Fibroblast of peridontal ligament (primary cell): ENCODE results near the gene CCSER1.
"Not testable (repeated sequence)": the region's sequence is repeated elsewhere in the genome, so short reads cannot be mapped to it uniquely, and the experiment has no call there.

Source experiments
- DNase-seq: peaks from one replicate; pipeline ENCODE4 v3.0.0-alpha.2; 2010; ENCODE audit errors: extremely low read depth

The CCSER1 gene

DNA sequence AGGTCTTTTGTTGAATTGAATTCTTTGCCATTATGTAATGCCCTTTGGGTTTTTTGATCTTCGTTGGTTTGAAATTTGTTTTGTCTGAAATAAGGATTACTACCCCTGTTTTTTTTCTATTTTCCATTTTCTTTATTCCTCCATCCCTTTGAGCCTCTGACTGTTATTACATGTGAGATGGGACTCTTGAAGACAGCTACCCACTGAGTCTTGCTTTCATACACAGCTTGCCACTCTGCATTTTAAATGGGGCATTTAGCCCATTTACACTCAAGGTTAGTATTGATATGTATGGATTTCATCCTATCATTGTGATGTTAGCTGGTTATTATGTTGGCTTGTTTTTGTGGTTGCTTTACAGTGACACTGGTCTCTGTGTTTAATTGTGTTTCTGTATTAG lies 1440.4 kb downstream of the CCSER1 start:
- no peak for DNase-seq

DNA sequence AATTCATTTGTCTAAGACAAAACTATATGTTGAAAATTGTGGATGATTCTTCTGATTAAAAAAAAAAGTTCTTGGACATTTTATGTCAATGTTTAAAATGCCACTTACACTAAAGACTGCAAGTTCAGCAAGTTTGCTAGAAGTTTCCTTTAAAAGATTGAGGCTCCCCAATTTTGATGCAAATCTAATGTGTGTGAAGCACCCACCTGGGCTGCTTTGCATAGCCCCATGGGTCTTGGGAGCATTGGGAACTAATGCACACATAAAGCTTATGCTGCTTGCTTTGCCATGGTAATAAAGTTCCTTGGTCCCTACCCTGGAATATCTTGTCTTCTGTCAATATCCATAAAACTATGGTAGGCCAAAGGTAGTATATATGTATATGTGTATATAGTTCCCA lies 1450.7 kb downstream of the CCSER1 start:
- no peak for DNase-seq

DNA sequence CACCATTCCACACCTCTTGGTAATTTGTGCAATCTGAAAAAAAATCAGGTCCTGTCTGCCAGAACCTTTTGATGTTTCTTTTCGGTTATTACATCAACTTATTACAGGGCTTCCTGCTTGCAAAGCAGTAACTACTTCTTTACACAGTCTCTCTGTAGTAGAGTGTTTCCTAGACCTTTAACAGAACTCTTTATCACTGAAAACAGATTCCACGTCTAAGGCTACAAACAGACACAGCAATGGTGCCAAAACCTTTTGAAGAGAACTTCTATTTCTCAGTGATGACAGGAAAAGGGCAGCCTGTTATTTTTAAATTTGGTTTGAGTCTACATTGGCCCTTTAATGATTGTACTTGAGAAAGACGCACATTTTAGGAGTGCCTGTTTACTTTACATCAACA lies 1463.1 kb downstream of the CCSER1 start:
- DNase-seq = no peak

DNA sequence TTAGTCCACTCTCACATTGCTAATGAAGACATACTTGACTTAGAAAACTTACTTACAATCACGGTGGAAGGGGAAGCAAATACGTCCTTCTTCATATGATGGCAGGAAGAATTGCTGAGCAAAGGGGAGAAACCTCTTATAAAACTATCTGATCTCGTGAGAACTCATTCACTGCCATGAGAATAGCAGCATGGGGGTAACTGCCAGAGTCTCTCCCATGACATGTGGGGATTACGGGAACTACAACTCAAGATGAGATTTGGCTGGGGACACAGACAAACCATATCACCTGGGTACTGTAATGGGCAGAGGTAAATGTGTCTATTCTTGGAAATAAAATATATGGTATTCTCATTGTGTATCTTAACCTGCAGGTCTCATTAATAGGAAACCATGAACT lies 1464.9 kb downstream of the CCSER1 start:
- no peak for DNase-seq

DNA sequence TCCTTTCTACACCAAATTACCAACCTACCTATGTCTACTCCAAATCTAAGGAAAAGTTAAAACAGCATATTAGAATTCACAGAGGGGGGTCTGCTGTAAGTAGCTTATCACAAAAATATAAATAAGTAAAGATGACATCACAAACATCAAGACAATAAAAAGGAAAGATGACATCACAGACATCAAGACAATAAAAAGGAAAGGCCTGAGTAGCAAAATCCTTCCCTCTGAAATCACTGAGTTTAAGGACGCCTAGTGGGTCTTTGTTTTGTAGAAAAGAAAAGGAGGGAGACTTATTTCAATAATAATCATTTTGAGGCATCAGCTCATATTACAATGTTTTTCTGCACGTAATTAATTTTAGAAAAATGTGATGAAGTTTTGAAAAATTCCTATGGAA lies 1469.5 kb downstream of the CCSER1 start:
- no peak for DNase-seq

DNA sequence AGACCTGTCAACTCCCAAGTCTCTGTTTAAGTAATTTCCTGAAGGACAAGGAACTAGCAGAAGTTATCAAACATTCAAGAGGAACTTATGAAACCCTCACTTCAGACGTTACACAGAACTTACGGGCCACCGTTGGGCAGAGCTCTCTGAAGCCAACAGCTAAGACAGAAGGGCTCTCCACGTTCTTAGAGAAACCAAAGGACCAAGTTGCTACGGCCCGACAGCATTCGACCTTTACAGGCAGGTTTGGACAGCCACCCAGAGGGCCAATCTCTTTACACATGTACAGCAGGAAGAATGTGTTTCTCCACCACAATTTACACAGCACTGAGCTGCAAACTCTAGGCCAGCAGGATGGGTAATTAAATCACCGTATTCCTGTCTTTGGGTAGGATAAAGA lies 1471.5 kb downstream of the CCSER1 start:
- no peak for DNase-seq

DNA sequence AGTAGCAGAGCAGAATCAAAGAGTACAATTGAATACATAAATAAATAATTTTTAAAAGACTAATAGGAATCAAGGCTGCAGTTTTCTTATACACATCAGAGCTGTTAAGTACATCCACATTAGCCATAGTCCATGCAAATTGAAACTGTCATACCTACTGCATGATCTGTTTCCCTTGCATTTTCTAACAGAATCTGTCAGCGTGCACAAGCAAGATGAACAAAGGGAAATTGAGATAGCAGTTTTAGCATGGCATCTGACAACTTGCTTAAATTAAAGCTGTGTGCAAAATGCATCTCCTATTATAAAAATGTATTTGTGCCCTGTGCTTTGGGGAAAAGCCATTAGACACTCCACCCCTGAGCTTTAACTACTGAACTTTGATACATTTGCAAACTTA lies 1473.1 kb downstream of the CCSER1 start:
- no peak for DNase-seq

DNA sequence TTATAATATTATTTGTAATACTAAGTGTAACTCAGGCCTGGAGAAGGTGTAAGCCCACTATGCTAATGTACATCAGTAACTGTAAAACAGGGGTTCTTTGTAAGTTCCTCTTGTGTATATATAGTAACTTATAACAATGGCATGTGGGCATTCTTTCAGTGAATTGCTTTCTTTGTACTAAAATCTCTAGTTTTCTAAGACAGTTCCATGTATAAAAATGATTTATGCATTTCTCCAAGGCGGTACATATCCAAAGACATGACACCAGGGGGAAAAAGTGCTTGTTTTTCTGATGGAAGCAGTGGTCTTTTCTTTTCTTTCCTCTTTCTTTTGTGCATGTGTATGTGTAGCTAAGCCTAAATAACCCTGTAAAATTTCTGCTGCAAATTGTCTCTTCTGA lies 1474.2 kb downstream of the CCSER1 start:
- DNase-seq = no peak

DNA sequence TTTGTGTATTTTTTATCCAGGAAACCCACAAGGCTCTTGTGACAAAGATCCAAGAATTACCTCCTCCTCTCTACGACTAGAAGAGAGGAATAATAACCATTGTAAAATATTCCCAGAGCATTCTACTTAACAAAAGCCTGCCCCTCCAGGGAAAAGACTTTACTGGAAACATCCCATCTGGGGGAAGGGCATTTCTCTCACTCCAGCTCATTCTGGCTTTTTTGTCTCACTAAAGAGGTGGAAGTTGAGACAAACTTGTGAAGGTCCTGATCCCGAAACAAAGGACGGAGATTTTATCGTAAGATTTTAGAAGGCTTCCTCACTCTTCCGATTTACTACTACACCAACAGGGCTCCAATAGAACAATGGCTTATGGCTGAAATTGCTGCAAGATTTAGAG lies 1484.6 kb downstream of the CCSER1 start:
- DNase-seq = no peak

DNA sequence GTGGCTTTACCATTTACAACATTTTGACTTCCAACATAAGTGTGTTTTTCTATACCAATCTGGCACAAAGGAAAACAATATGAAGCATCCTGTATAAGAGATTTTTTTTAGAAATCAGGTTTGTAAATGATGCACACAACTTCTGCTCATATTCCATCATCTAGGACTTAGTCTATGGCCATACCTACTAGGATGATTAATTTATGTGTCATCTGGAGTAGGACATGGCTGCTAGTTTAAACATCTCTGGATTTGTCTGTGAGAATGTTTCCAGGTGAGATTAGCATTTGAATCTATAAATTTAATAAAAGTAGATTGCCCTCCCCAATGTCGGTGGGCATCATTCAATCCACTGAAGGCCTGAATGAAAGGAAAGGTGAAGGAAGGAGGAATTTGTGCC lies 1493.8 kb downstream of the CCSER1 start:
- no peak for DNase-seq

DNA sequence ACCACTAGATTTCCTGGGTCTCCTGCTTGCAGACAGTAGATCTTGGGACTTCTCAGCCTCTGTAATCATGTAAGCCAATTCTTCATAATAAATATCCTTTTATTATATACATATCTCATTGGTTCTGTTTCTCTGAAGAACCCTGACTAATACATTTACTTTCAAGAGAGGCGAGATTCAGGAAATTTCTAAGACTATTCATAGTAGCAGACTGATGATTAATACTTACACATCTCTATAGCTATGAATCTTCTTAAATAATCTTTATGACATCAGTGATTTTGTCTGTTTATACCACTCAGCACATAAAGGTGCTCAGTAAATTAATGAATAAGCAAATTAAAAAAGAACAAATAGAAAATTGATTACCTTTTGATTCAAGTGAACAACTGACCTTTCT lies 1494.3 kb downstream of the CCSER1 start:
- no peak for DNase-seq

DNA sequence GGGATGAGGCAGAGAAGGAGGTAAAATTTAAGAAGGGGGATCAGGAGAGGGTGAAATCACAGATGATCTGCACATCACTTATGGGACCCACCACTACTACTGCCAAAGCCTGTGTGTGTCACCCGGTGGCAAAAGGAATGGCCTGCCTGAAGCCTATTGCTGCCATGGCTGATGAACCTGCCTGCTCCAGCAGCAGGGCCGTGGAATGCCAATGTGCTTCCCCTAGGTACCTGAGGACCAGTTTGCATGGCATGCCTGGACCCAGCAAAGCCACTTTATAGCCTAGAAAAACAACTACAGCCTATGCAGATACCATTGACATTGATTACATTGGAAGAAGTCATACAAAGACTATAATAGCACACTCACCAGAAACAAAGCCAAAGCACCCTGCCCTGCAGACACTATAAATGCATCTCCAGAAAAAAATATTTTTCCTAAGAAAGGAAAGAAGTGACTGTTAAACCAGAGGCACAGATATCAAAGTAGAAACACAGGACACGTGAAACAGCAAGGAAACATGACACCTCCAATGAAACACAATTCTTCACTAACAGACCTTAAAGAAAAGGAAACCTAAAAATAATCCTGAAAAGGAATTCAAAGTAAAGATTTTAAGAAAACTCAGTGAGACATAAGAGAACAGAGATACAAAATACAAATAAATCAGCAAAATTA lies 1495.9 kb downstream of the CCSER1 start:
- DNase-seq = no peak

DNA sequence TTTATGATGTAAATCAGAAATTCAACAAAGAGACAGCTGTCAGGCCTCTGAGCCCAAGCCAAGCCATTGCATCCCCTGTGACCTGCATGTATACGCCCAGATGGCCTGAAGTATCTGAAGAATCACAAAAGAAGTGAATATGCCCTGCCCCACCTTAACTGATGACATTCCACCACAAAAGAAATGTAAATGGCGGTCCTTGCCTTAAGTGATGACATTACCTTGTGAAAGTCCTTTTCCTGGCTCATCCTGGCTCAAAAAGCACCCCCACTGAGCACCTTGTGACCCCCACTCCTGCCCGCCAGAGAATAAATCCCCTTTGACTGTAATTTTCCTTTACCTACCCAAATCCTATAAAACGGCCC lies 1496.4 kb downstream of the CCSER1 start:
- not testable (repeated sequence) for DNase-seq

DNA sequence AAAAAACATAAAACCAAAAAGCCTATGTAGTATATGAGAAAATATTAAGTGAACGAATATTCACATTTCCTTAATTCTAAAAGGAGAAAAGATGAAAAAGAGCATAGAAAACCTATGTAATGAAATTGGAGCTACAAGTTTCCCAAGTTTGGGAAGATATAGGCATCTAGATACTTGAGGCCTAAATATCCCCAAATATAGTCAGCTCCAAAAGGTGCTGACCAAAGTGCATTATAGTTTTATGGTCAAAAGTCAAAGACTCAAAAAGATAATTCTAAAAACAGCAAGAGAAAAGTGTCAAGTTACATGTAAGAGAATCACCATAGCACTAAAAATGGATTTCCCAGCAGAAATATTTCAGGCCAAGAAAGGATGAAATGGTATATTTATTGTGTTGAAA lies 1502.9 kb downstream of the CCSER1 start:
- DNase-seq = no peak

DNA sequence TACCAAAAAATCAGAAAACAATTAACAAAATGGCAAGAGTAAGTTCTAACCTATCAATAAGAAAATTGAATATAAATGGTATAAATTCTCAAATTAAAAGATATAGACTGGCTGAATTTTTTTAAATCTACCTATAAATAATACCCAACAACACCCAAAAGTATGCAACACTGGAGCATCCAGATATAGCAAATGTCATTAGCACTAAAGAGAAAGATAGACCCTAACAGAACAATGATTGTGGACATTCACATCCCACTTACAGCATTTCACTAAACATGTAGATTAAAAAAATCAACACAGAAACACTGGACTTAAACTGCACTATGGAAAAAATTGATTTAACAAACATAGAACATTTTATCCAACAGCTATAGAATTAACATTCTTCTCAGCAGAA lies 1503.6 kb downstream of the CCSER1 start:
- DNase-seq = no peak

DNA sequence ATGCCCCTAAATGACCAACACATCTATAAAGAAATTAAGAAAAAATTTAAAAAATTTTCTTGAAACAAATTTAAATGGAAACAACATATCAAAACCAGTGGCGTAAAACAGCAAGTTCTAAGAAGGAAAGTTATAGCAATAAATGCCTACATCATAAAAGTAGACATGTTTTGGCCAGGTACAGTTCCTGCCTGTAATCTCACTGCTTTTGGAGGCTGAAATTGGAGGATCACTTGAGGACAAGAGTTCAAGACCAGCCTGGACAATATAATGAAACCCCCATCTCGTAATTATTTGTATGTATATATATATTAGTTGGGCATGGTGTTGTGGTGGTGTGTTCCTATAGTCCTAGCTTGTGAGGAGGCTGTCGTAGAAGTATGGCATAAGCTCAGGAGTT lies 1504.1 kb downstream of the CCSER1 start:
- DNase-seq = no peak

DNA sequence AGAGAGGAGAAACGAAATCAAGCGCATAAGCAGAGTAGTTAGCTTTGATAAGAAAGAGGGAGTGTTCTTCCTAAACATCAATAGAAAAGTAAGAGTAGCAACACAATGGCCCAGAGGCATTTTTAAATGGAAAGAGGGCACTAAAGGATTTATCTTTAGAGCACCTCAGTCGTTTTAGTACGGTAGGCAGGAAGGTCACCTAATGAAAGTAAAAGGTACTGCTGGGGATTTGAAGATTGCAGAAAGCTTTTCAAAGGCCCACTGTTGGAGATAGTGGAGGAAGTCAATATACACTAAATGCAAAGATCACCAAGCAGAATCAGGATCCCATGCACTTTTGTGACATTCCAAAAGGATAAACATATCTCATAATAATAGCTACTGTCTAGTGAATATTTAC lies 1508.9 kb downstream of the CCSER1 start:
- no peak for DNase-seq
